ENCODE results near the gene FAM83B.

The FAM83B gene

DNA sequence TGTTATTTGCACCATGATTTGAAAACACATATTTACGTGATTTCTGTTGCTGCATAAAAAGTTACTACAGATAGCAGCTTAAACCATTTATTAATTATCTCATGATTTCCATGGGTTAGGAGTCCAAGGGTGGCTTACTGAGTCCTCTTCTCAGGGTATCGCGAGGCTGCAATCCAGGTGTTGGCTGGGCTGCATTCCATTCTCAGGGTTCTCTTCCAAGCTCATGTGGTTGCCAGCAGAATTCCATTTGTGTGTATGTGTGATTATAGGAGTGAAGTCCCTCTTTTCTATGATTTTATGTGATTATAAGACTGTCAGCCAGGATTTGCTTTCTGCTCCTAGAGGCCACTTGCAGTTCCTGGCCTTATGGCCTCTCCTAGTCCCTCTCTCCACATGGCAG, 135.1 kb downstream of the FAM83B start:
- TF ChIP-seq, protein P1, sequence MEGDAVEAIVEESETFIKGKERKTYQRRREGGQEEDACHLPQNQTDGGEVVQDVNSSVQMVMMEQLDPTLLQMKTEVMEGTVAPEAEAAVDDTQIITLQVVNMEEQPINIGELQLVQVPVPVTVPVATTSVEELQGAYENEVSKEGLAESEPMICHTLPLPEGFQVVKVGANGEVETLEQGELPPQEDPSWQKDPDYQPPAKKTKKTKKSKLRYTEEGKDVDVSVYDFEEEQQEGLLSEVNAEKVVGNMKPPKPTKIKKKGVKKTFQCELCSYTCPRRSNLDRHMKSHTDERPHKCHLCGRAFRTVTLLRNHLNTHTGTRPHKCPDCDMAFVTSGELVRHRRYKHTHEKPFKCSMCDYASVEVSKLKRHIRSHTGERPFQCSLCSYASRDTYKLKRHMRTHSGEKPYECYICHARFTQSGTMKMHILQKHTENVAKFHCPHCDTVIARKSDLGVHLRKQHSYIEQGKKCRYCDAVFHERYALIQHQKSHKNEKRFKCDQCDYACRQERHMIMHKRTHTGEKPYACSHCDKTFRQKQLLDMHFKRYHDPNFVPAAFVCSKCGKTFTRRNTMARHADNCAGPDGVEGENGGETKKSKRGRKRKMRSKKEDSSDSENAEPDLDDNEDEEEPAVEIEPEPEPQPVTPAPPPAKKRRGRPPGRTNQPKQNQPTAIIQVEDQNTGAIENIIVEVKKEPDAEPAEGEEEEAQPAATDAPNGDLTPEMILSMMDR (IDR thresholded peaks at IDR 0.05; ENCODE audit: insufficient read depth, low read length, poor library complexity, severe bottlenecking), result no peak
- H3K4me3 ChIP-seq (replicated peaks; ENCODE audit: low read depth, low read length), result no peak overlapping the region
- no peaks in the 10 kb centered on the region for H3K36me3 ChIP-seq (ENCODE audit: control insufficient read depth, insufficient read depth, low read length)
- H3K27me3 ChIP-seq (replicated peaks; ENCODE audit: control insufficient read depth, insufficient read depth, low read length), result no peaks in the 10 kb centered on the region
- no peak for DNase-seq (ENCODE audit: extremely low read depth, insufficient read length)

DNA sequence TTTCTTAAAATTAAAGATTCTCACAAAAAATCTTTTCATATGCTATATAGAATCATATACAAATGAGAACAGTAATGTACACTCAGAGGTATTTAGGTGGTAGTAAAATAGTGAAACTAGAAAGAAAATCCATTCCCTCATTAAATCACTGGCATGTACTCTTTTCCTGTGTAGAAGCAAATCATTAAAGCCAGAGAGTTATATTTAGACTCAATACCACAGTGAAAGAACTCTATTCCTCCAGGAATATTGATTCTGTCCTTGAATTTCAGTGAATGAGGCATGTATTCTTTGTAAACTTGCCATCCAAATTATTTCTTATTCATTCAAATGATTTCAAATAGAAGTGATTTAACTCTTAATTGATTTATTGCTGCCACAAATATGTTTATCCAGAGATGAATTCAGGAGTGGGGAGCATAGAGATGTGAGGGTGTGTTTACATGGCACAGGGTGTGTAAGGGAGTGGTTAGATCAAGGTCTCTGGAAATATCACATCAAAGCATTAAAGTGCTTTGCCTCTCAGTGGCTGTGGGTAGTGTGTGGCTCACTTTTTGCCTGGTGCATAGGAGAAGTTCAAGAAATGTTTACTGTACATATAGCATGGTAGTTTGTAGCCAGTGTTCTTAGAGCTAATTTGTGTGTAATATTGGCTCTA, 141.2 kb downstream of the FAM83B start:
- H3K27me3 ChIP-seq (replicated peaks; ENCODE audit: control insufficient read depth, insufficient read depth, low read length), result no peaks in the 10 kb centered on the region
- TF ChIP-seq, protein P1 (IDR thresholded peaks at IDR 0.05; ENCODE audit: insufficient read depth, low read length, poor library complexity, severe bottlenecking), result no peak
- DNase-seq (ENCODE audit: extremely low read depth, insufficient read length), result no peak
- H3K36me3 ChIP-seq (ENCODE audit: control insufficient read depth, insufficient read depth, low read length), result no peaks in the 10 kb centered on the region
- no peak overlapping the region for H3K4me3 ChIP-seq (replicated peaks; ENCODE audit: low read depth, low read length)

DNA sequence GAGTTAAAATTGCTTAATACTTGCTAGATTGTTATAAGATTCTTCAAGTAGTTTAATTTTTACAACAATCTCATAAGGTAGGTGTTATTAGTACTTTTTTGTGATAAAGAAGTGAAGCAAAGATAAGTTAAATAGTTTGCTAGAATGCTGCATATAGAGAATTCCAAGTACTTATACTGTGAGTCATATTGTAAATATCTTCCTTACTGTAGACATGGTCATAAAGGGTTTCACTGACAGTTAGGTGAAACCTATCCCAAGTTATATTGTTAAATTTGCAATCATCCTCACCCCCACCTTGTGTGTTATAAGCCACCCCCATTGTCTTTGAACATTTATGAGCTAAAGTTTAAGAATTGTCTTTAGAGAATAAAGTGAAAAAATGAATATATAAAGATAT, 142.0 kb downstream of the FAM83B start:
- TF ChIP-seq, protein P1 (IDR thresholded peaks at IDR 0.05; ENCODE audit: insufficient read depth, low read length, poor library complexity, severe bottlenecking), result no peak
- Histone ChIP-seq H3K36me3 (ENCODE audit: control insufficient read depth, insufficient read depth, low read length) (no peaks in the 10 kb centered on the region), H3K4me3 (replicated peaks; ENCODE audit: low read depth, low read length) (no peak overlapping the region), H3K27me3 (replicated peaks; ENCODE audit: control insufficient read depth, insufficient read depth, low read length) (no peaks in the 10 kb centered on the region)
- DNase-seq (ENCODE audit: extremely low read depth, insufficient read length), result no peak

DNA sequence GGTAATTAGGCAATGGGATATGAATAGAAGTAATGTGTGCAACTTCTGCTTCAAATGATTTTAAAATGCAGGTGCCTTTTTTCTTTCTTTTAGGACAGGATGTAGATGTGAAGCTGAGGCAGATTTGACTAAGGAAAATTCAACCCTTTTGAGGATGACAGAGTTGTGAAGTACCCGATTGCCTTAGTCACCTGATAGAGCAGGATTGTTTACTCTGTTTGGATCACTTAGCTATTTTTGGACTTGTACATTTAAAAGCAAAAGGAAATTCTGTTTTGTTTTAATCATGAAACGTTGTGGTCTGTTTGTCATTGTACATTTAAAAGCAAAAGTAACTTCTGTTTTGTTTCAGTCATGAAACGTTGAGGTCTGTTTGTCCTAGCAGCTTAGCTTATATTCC, 143.4 kb downstream of the FAM83B start:
- TF ChIP-seq, protein P1 (IDR thresholded peaks at IDR 0.05; ENCODE audit: insufficient read depth, low read length, poor library complexity, severe bottlenecking), result no peak
- Histone ChIP-seq H3K27me3 (replicated peaks; ENCODE audit: control insufficient read depth, insufficient read depth, low read length) (no peaks in the 10 kb centered on the region), H3K36me3 (ENCODE audit: control insufficient read depth, insufficient read depth, low read length) (no peaks in the 10 kb centered on the region), H3K4me3 (replicated peaks; ENCODE audit: low read depth, low read length) (no peak overlapping the region)
- DNase-seq (ENCODE audit: extremely low read depth, insufficient read length), result no peak
